DOHH2 (cell line): ENCODE results near the gene EFHD2.

Experiments
- CTCF ChIP-seq: fragments of 200-600 bp; sonication (generic); IDR thresholded peaks from one replicate; pipeline ENCODE4 v1.5.1; 2014; ENCODE audit warnings: antibody characterized with exemption, mild to moderate bottlenecking, low read depth, low read length; ENCODE audit not compliant: poor library complexity, severe bottlenecking
- EZH2phosphoT487 ChIP-seq: fragments of 200-600 bp; sonication (generic); IDR thresholded peaks from 2 replicates; pipeline ENCODE4 v1.6.1; 2017; ENCODE audit warnings: borderline replicate concordance, mild to moderate bottlenecking, antibody characterized with exemption, low read length, moderate library complexity, mixed read lengths

- TF ChIP-seq CTCF (no peak), EZH2phosphoT487 (no peak)
These were observed 7.6 kb downstream of the EFHD2 start for GRCh38 chr1:15417059-15417934.
